Loucy (cell line): ENCODE measurements around the gene LRCH1.

Source experiments
- H2AFZ ChIP-seq: fragments of 200-600 bp; sonication (generic); 2 replicates; pipeline ENCODE4 v1.6.0; 2016; ENCODE audit warnings: antibody characterized with exemption, mild to moderate bottlenecking, low read length, moderate library complexity
- H3F3A ChIP-seq: fragments of 200-600 bp; 2 replicates; pipeline ENCODE4 v1.6.0; 2016; ENCODE audit warnings: antibody characterized with exemption, low read depth, mild to moderate bottlenecking
- H3K27me3 ChIP-seq: fragments of 200-600 bp; sonication (generic); 2 replicates; pipeline ENCODE4 v1.6.1; 2014; ENCODE audit warnings: low read length, mild to moderate bottlenecking; ENCODE audit not compliant: insufficient read depth, poor library complexity, severe bottlenecking
- H3K36me3 ChIP-seq: fragments of 200-600 bp; sonication (generic); 2 replicates; pipeline ENCODE4 v1.6.1; 2016; ENCODE audit warnings: low read length; ENCODE audit not compliant: insufficient read depth
- H3K4me1 ChIP-seq: fragments of 200-600 bp; sonication (generic); 2 replicates; pipeline ENCODE4 v1.5.1; 2014; ENCODE audit warnings: low read length, mild to moderate bottlenecking; ENCODE audit not compliant: insufficient read depth, poor library complexity, severe bottlenecking
- H3K4me2 ChIP-seq: fragments of 200-600 bp; sonication (generic); 2 replicates; pipeline ENCODE4 v1.6.0; 2014; ENCODE audit warnings: antibody characterized with exemption, low read length, low read depth, mild to moderate bottlenecking; ENCODE audit not compliant: poor library complexity, severe bottlenecking
- H3K4me3 ChIP-seq: fragments of 200-600 bp; sonication (generic); 2 replicates; pipeline ENCODE4 v1.5.1; 2014; ENCODE audit warnings: low read length, mild to moderate bottlenecking, mixed read lengths; ENCODE audit not compliant: poor library complexity, severe bottlenecking
- H3K79me2 ChIP-seq: fragments of 200-600 bp; sonication (generic); 2 replicates; pipeline ENCODE4 v1.6.1; 2014; ENCODE audit warnings: low read length; ENCODE audit not compliant: insufficient read depth
- H3K9ac ChIP-seq: fragments of 200-600 bp; sonication (generic); 2 replicates; pipeline ENCODE4 v1.6.0; 2014; ENCODE audit warnings: mild to moderate bottlenecking, low read depth, low read length, moderate library complexity; ENCODE audit not compliant: poor library complexity, severe bottlenecking
- H3K9me2 ChIP-seq: fragments of 200-600 bp; sonication (generic); replicated peaks from 2 replicates; pipeline ENCODE4 v1.6.1; 2016; ENCODE audit warnings: low read depth, low read length, mixed read lengths
- H3K9me3 ChIP-seq: fragments of 200-600 bp; sonication (generic); 2 replicates; pipeline ENCODE4 v1.6.1; 2014; ENCODE audit warnings: mild to moderate bottlenecking, antibody characterized with exemption, low read length, low read depth; ENCODE audit not compliant: insufficient read depth
- H4K20me1 ChIP-seq: fragments of 200-600 bp; sonication (generic); 2 replicates; pipeline ENCODE4 v1.6.0; 2014; ENCODE audit warnings: antibody characterized with exemption, low read length, mild to moderate bottlenecking; ENCODE audit not compliant: insufficient read depth, poor library complexity, severe bottlenecking
- EZH2phosphoT487 ChIP-seq: fragments of 200-600 bp; IDR thresholded peaks from 2 replicates; pipeline ENCODE4 v1.6.1; 2018; ENCODE audit warnings: antibody characterized with exemption, mild to moderate bottlenecking, moderate library complexity, borderline replicate concordance
- TF ChIP-seq, protein P1 (sequence below): fragments of 200-600 bp; sonication (generic); conservative IDR thresholded peaks from 2 replicates; pipeline ENCODE4 v1.5.1; 2014; ENCODE audit warnings: mild to moderate bottlenecking, antibody characterized with exemption, low read length

LRCH1 gene

DNA sequence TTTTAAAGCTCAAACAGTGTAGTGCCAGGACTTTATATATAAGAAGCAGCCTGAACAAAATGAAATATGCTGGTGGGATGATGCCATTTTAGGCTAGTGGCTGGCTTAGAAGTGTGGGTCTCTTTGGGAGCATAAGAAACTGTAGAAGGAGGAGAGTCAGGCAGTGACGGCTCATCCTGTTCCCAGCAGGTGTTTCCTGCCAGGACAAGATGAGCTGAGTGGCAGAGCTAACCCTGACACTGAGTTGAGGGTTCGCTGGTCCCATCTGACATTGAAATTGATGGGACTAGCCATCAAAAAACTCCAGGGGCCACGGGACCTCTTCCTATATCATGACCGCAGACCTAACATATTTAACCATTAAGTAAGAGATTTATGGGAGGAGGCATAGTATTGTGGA is 192.7 kb downstream of the LRCH1 start:
- Histone ChIP-seq H3K9me2 (no peaks in the 10 kb centered on the region), H3K27me3 (no peaks in the 10 kb centered on the region), H3K9ac (no peak overlapping the region), H3K9me3 (no peaks in the 10 kb centered on the region), H3K4me3 (no peak overlapping the region), H3K4me2 (no peak overlapping the region), H3F3A (no peaks in the 10 kb centered on the region), H3K4me1 (peaks cover 31% of the 10 kb centered on the region), H3K79me2 (no peaks in the 10 kb centered on the region), H4K20me1 (no peaks in the 10 kb centered on the region), H2AFZ (no peak overlapping the region), H3K36me3 (peaks cover 16% of the 10 kb centered on the region; the same call in 1 of the 2 replicates)
- TF ChIP-seq, protein P1, sequence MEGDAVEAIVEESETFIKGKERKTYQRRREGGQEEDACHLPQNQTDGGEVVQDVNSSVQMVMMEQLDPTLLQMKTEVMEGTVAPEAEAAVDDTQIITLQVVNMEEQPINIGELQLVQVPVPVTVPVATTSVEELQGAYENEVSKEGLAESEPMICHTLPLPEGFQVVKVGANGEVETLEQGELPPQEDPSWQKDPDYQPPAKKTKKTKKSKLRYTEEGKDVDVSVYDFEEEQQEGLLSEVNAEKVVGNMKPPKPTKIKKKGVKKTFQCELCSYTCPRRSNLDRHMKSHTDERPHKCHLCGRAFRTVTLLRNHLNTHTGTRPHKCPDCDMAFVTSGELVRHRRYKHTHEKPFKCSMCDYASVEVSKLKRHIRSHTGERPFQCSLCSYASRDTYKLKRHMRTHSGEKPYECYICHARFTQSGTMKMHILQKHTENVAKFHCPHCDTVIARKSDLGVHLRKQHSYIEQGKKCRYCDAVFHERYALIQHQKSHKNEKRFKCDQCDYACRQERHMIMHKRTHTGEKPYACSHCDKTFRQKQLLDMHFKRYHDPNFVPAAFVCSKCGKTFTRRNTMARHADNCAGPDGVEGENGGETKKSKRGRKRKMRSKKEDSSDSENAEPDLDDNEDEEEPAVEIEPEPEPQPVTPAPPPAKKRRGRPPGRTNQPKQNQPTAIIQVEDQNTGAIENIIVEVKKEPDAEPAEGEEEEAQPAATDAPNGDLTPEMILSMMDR, result no peak
- no peak for TF ChIP-seq EZH2phosphoT487

DNA sequence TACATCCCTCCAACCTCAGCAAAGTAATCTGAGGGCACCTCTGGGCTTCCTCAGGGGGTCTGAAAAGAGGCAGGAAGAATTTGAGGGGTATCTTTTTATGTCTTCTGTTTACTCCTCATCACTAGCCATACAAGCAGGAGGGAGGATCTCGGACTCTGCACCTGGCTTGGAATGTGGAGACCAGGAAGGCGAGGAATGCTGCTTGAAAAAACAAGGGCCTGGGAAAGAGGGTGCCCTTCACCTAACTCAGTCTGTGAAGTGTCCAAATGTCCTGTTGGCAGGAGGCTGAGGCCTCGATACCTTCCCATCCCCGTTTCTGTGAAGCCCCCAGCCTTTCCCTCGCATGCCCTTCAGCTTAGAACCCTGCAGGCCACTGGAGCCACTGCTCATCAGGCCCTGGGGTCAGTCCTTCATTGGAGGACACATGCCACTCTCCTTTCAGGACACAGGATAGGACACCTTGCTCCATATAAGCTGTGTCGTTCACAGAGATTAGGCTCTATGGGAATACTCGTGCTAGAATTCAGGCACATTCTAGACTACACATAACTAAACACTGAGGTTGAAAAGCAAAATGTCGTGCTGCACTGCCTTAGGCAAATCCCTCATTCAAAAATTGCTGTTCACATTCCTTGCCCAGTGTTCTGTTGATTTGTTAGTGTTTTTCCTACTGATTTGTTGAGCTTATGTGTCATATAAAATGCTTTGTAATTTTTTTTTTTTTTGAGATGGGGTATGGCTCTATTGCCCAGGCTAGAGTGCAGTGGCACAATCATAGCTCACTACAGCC is 194.3 kb downstream of the LRCH1 start:
- Histone ChIP-seq H3K9me3 (no peaks in the 10 kb centered on the region), H3K79me2 (no peaks in the 10 kb centered on the region), H3K4me2 (no peak overlapping the region), H3K4me3 (no peak overlapping the region), H4K20me1 (no peaks in the 10 kb centered on the region), H3F3A (0 out of 2 replicates have a peak, but pooled peaks cover 5% of the 10 kb centered on the region), H3K9ac (no peak overlapping the region), H3K27me3 (no peaks in the 10 kb centered on the region), H2AFZ (no peak overlapping the region), H3K9me2 (no peaks in the 10 kb centered on the region), H3K36me3 (peaks cover 12% of the 10 kb centered on the region; the same call in 1 of the 2 replicates), H3K4me1 (peaks cover 42% of the 10 kb centered on the region)
- TF ChIP-seq EZH2phosphoT487, result no peak
- TF ChIP-seq, protein P1, result no peak

DNA sequence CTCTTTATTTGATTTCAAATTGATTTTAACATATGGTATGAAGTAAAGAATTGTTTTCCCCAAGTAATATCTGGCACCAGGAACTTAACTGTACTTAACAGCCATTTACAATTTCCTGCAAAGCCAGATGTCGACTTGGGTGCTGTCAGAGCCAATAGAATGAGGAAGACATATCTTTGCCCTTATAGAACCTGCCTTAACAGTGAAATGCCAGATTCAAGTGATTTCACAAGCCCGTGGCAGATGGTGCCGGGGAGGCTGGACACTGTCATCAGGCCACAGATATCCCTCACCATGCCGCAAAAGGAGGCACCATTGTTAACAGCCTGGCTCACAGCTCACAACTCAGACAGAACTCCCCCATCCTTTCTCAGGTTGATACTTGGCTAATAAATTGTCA is 195.3 kb downstream of the LRCH1 start:
- Histone ChIP-seq H3K4me3 (no peak overlapping the region), H3K9me2 (no peaks in the 10 kb centered on the region), H3F3A (0 out of 2 replicates have a peak, but pooled peaks cover 5% of the 10 kb centered on the region), H3K4me1 (peaks cover 46% of the 10 kb centered on the region), H3K9me3 (no peaks in the 10 kb centered on the region), H3K4me2 (peak overlapping the region; percentile 19), H3K79me2 (no peaks in the 10 kb centered on the region), H3K27me3 (no peaks in the 10 kb centered on the region), H4K20me1 (no peaks in the 10 kb centered on the region), H3K9ac (no peak overlapping the region), H2AFZ (no peak overlapping the region), H3K36me3 (peaks cover 12% of the 10 kb centered on the region; the same call in 1 of the 2 replicates)
- TF ChIP-seq, protein P1, result no peak
- no peak for TF ChIP-seq EZH2phosphoT487
